ENCODE measurements around the gene LETMD1.
"Not testable (repeated sequence)": the region's sequence is repeated elsewhere in the genome, so short reads cannot be mapped to it uniquely, and the experiment has no call there.

The LETMD1 gene

GRCh38 chr12:51047655-51048540, at the start of gene LETMD1:
Gene LETMD1 (plus strand): TSS chr12:51048327. CDS start chr12:51048357, 30 bp downstream.
- DNase-seq (ENCODE audit: low read depth, low spot score), result peak; percentile 94

- DNase-seq (ENCODE audit: low read depth, low spot score), result no peak
These were observed 49.0 kb upstream of the LETMD1 start for GRCh38 chr12:50999093-50999492.

GRCh38 chr12:51000245-51000644, 47.9 kb upstream of the LETMD1 start:
- no peak for DNase-seq (ENCODE audit: low read depth, low spot score)

- no peak for DNase-seq (ENCODE audit: low read depth, low spot score)
These were observed 46.3 kb upstream of the LETMD1 start for GRCh38 chr12:51001799-51002198.

- no peak for DNase-seq (ENCODE audit: low read depth, low spot score)
These were observed 43.6 kb upstream of the LETMD1 start for GRCh38 chr12:51004504-51004903.

GRCh38 chr12:51005030-51005429, 43.1 kb upstream of the LETMD1 start:
- DNase-seq (ENCODE audit: low read depth, low spot score), result no peak

- no peak for DNase-seq (ENCODE audit: low read depth, low spot score)
These were observed 42.5 kb upstream of the LETMD1 start for GRCh38 chr12:51005671-51006070.

- DNase-seq (ENCODE audit: low read depth, low spot score), result no peak
These were observed 39.6 kb upstream of the LETMD1 start for GRCh38 chr12:51008329-51009055.

- no peak for DNase-seq (ENCODE audit: low read depth, low spot score)
These were observed 39.1 kb upstream of the LETMD1 start for GRCh38 chr12:51009056-51009440.

GRCh38 chr12:51011955-51012354, 36.2 kb upstream of the LETMD1 start:
- no peak for DNase-seq (ENCODE audit: low read depth, low spot score)

- no peak for DNase-seq (ENCODE audit: low read depth, low spot score)
These were observed 35.4 kb upstream of the LETMD1 start for GRCh38 chr12:51012570-51013236.

- no peak for DNase-seq (ENCODE audit: low read depth, low spot score)
These were observed 34.7 kb upstream of the LETMD1 start for GRCh38 chr12:51013441-51013840.

- DNase-seq (ENCODE audit: low read depth, low spot score), result not testable (repeated sequence)
These were observed 33.7 kb upstream of the LETMD1 start for GRCh38 chr12:51014467-51014866.

- DNase-seq (ENCODE audit: low read depth, low spot score), result no peak
These were observed 30.7 kb upstream of the LETMD1 start for GRCh38 chr12:51017452-51017851.

- no peak for DNase-seq (ENCODE audit: low read depth, low spot score)
These were observed 29.2 kb upstream of the LETMD1 start for GRCh38 chr12:51018956-51019355.

GRCh38 chr12:51019927-51020326, 28.2 kb upstream of the LETMD1 start:
- DNase-seq (ENCODE audit: low read depth, low spot score), result no peak

GRCh38 chr12:51020448-51021182, 27.5 kb upstream of the LETMD1 start:
- no peak for DNase-seq (ENCODE audit: low read depth, low spot score)

GRCh38 chr12:51021694-51022093, 26.4 kb upstream of the LETMD1 start:
- no peak for DNase-seq (ENCODE audit: low read depth, low spot score)

- DNase-seq (ENCODE audit: low read depth, low spot score), result no peak
These were observed 24.3 kb upstream of the LETMD1 start for GRCh38 chr12:51023625-51024382.

- no peak for DNase-seq (ENCODE audit: low read depth, low spot score)
These were observed 22.7 kb upstream of the LETMD1 start for GRCh38 chr12:51025338-51025835.
